H9 (cell line): Measurements from ENCODE around the gene IGSF3. TPM values are rescaled to one million over a fixed set of nuclear protein-coding genes. Genes with fewer than 3 reads are reported as not detected.
A peak's percentile ranks its signal among the peaks of the same experiment; 100 is the strongest.
"Not testable (repeated sequence)": the region's sequence is repeated elsewhere in the genome, so short reads cannot be mapped to it uniquely, and the experiment has no call there.

Experiments
- DNase-seq: peaks from one replicate; pipeline ENCODE4 v3.0.0-alpha.2; 2017
- H2AFZ ChIP-seq: one replicate; pipeline ENCODE4 v1.6.1; 2013; ENCODE audit warnings: mild to moderate bottlenecking, low read length, control low read depth, moderate library complexity
- H2AK5ac ChIP-seq: 2 replicates; pipeline ENCODE4 v1.6.1; 2013; ENCODE audit warnings: low read length, control low read depth, mixed read lengths; ENCODE audit not compliant: insufficient read length
- H2BK120ac ChIP-seq: one replicate; pipeline ENCODE4 v1.6.1; 2013; ENCODE audit warnings: low read depth, mild to moderate bottlenecking, low read length, control low read depth, inconsistent platforms; ENCODE audit not compliant: poor library complexity, severe bottlenecking
- H2BK12ac ChIP-seq: 2 replicates; pipeline ENCODE4 v1.6.1; 2013; ENCODE audit warnings: low read length, control low read depth, mixed read lengths, low read depth; ENCODE audit not compliant: insufficient read length
- H2BK15ac ChIP-seq: 2 replicates; pipeline ENCODE4 v1.6.1; 2013; ENCODE audit warnings: low read depth, low read length, control low read depth
- H2BK20ac ChIP-seq: one replicate; pipeline ENCODE4 v1.6.1; 2013; ENCODE audit warnings: low read depth, mild to moderate bottlenecking, low read length, control low read depth, inconsistent platforms; ENCODE audit not compliant: poor library complexity, severe bottlenecking
- H2BK5ac ChIP-seq: 2 replicates; pipeline ENCODE4 v1.6.1; 2013; ENCODE audit warnings: low read length, control low read depth, mixed read lengths; ENCODE audit not compliant: insufficient read length
- H3K14ac ChIP-seq: 2 replicates; pipeline ENCODE4 v1.6.1; 2013; ENCODE audit warnings: low read length, control low read depth; ENCODE audit not compliant: insufficient read depth
- H3K18ac ChIP-seq: 2 replicates; pipeline ENCODE4 v1.6.1; 2013; ENCODE audit warnings: low read depth, mild to moderate bottlenecking, mixed read lengths, low read length, control low read depth; ENCODE audit not compliant: insufficient read length
- H3K23ac ChIP-seq: 2 replicates; pipeline ENCODE4 v1.6.1; 2013; ENCODE audit warnings: low read length, control low read depth, mixed read lengths, low read depth; ENCODE audit not compliant: insufficient read length
- H3K23me2 ChIP-seq: 2 replicates; pipeline ENCODE4 v1.6.1; 2013; ENCODE audit warnings: low read depth, mild to moderate bottlenecking, mixed read lengths, low read length, control low read depth; ENCODE audit not compliant: insufficient read length, poor library complexity, severe bottlenecking
- H3K27ac ChIP-seq: 2 replicates; pipeline ENCODE4 v1.5.1; 2013; ENCODE audit warnings: low read length, control low read depth, mixed read lengths, low read depth; ENCODE audit not compliant: insufficient read length
- H3K27me3 ChIP-seq: 2 replicates; pipeline ENCODE4 v1.6.1; 2013; ENCODE audit warnings: low read length, control low read depth, inconsistent platforms; ENCODE audit not compliant: insufficient read depth
- H3K4ac ChIP-seq: 2 replicates; pipeline ENCODE4 v1.6.1; 2013; ENCODE audit warnings: low read depth, mild to moderate bottlenecking, control low read depth, inconsistent platforms, low read length, moderate library complexity
- H3K4me1 ChIP-seq: 2 replicates; pipeline ENCODE4 v1.6.1; 2013; ENCODE audit warnings: low read length, control low read depth, inconsistent platforms; ENCODE audit not compliant: insufficient read depth
- H3K4me2 ChIP-seq: 2 replicates; pipeline ENCODE4 v1.6.1; 2013; ENCODE audit warnings: low read length, control low read depth, mixed read lengths; ENCODE audit not compliant: insufficient read length, insufficient read depth
- H3K56ac ChIP-seq: 2 replicates; pipeline ENCODE4 v1.6.1; 2013; ENCODE audit warnings: low read depth, mild to moderate bottlenecking, mixed read lengths, low read length, control low read depth; ENCODE audit not compliant: insufficient read length
- H3K79me1 ChIP-seq: 2 replicates; pipeline ENCODE4 v1.6.1; 2013; ENCODE audit warnings: low read depth, mild to moderate bottlenecking, moderate library complexity, low read length, control low read depth, inconsistent platforms; ENCODE audit not compliant: insufficient read depth, poor library complexity, severe bottlenecking
- H3K79me2 ChIP-seq: 2 replicates; pipeline ENCODE4 v1.6.1; 2013; ENCODE audit warnings: low read length, control low read depth, inconsistent platforms; ENCODE audit not compliant: insufficient read depth
- H3K9ac ChIP-seq: 2 replicates; pipeline ENCODE4 v1.6.1; 2013; ENCODE audit warnings: low read length, control low read depth, mixed read lengths; ENCODE audit not compliant: insufficient read length; ENCODE audit errors: extremely low read depth
- H3K9me3 ChIP-seq: one replicate; pipeline ENCODE4 v1.6.1; 2013; ENCODE audit warnings: low read depth, low read length, inconsistent platforms; ENCODE audit not compliant: control insufficient read depth
- H3T11ph ChIP-seq: one replicate; pipeline ENCODE4 v1.6.1; 2013; ENCODE audit warnings: mild to moderate bottlenecking, low read length, control low read depth, inconsistent platforms
- H4K20me1 ChIP-seq: one replicate; pipeline ENCODE4 v1.6.1; 2013; ENCODE audit not compliant: control insufficient read depth, insufficient read length, insufficient read depth
- H4K5ac ChIP-seq: 2 replicates; pipeline ENCODE4 v1.6.1; 2013; ENCODE audit warnings: low read depth, mild to moderate bottlenecking, mixed read lengths, low read length, control low read depth; ENCODE audit not compliant: insufficient read length
- H4K8ac ChIP-seq: replicated peaks from 2 replicates; pipeline ENCODE4 v1.6.1; 2013; ENCODE audit warnings: low read length, control low read depth, mixed read lengths, low read depth; ENCODE audit not compliant: insufficient read length
- H4K91ac ChIP-seq: 2 replicates; pipeline ENCODE4 v1.6.1; 2013; ENCODE audit warnings: low read depth, mild to moderate bottlenecking, moderate library complexity, mixed read lengths, low read length, control low read depth; ENCODE audit not compliant: insufficient read length
- H3K27ac Mint-ChIP-seq, 3 experiments: 2 replicates in 2 of 3; 3 replicates in 1 of 3; pipeline ENCODE4 v1.8.0; 2020 to 2021; ENCODE audit warnings: mixed read lengths in 3 of 3, mild to moderate bottlenecking in 1 of 3, moderate library complexity in 1 of 3
- H3K27me3 Mint-ChIP-seq: 2 replicates; pipeline ENCODE4 v1.8.0; 2021; ENCODE audit warnings: low read depth, mild to moderate bottlenecking, moderate library complexity, mixed read lengths
- H3K36me3 Mint-ChIP-seq, 3 experiments: 2 replicates in 2 of 3; 3 replicates in 1 of 3; pipeline ENCODE4 v1.8.0; 2020 to 2021; ENCODE audit warnings: low read depth in 3 of 3, mixed read lengths in 3 of 3; ENCODE audit not compliant: insufficient read depth in 1 of 3
- H3K4me1 Mint-ChIP-seq, 2 experiments: 2 replicates each; pipeline ENCODE4 v1.8.0; 2020; ENCODE audit warnings: mixed read lengths in 2 of 2
- H3K4me3 Mint-ChIP-seq, 2 experiments: 2 replicates in 1 of 2; 3 replicates in 1 of 2; pipeline ENCODE4 v1.8.0; 2020 to 2021; ENCODE audit warnings: mild to moderate bottlenecking in 2 of 2, mixed read lengths in 2 of 2, moderate library complexity in 1 of 2
- H3K9me3 Mint-ChIP-seq, 2 experiments: 2 replicates in 1 of 2; 3 replicates in 1 of 2; pipeline ENCODE4 v1.8.0; 2020; ENCODE audit warnings: mild to moderate bottlenecking in 2 of 2, mixed read lengths in 2 of 2, moderate library complexity in 1 of 2
- CTCF ChIP-seq: fragments of 200-600 bp; sonication (generic); conservative IDR thresholded peaks from 3 replicates; pipeline ENCODE4 v1.8.0; 2021; ENCODE audit warnings: antibody characterized with exemption, mild to moderate bottlenecking
- WGBS: extraction: QIAGEN DNeasy Blood & Tissue Kit; methylation state at CpG from one replicate; pipeline ENCODE4 v1.1.7; 2013; ENCODE audit warnings: missing lambda C conversion rate, low lambda C conversion rate, mixed read lengths; ENCODE audit not compliant: insufficient read length; ENCODE audit errors: extremely low coverage; 5-methylcytosine and 5-hydroxymethylcytosine counted together
- total RNA-seq: library from RNA; stranded (reverse); gene quantifications from 2 replicates; pipeline ENCODE4 v1.2.1, GENCODE V29; 2021

Gene IGSF3
- total RNA-seq, 1 experiment from 2014 or later = 19.1 TPM

GRCh38 chr1:116628448-116628847 lies 39.1 kb downstream of the IGSF3 start:
- Histone ChIP-seq H4K5ac (no peak overlapping the region), H4K8ac (no peak overlapping the region), H3K14ac (no peak overlapping the region), H2BK120ac (no peak overlapping the region), H3K4me2 (no peak overlapping the region), H2BK20ac (no peak overlapping the region), H3K27ac (no peak overlapping the region), H2AFZ (no peak overlapping the region), H4K20me1 (no peaks in the 10 kb centered on the region), H3K23ac (no peak overlapping the region), H3K4ac (no peak overlapping the region), H2BK5ac (no peak overlapping the region), H3K23me2 (no peaks in the 10 kb centered on the region), H3K9ac (no peak overlapping the region), H3K4me1 (no peaks in the 10 kb centered on the region; the same call in 1 of the 2 replicates), H3K18ac (no peak overlapping the region), H3K27me3 (no peaks in the 10 kb centered on the region), H3K79me2 (no peaks in the 10 kb centered on the region; the same call in 1 of the 2 replicates), H2BK15ac (no peak overlapping the region), H4K91ac (no peak overlapping the region), H2BK12ac (no peak overlapping the region), H3K56ac (no peak overlapping the region), H3K79me1 (peaks cover 2% of the 10 kb centered on the region), H3K9me3 (no peaks in the 10 kb centered on the region), H2AK5ac (no peak overlapping the region), H3T11ph (no peak overlapping the region)
- DNase-seq = no peak
- peaks cover 0 to 4% (median 0%) of the 10 kb centered on the region in 3 experiments; a peak in 1 of 7 replicates for H3K36me3 Mint-ChIP-seq
- no peak overlapping the region; a peak in 1 of 5 replicates for H3K4me3 Mint-ChIP-seq
- H3K9me3 Mint-ChIP-seq = no peaks in the 10 kb centered on the region
- H3K27me3 Mint-ChIP-seq = no peaks in the 10 kb centered on the region; the same call in 1 of the 2 replicates
- WGBS = no CpG with 5 or more reads among the region's 4 CpGs
- H3K27ac Mint-ChIP-seq = no peak overlapping the region
- no peak for TF ChIP-seq CTCF
- peaks cover 45 to 65% of the 10 kb centered on the region in 2 experiments for H3K4me1 Mint-ChIP-seq

- H2BK12ac ChIP-seq, H3K9me3 Mint-ChIP-seq, H3K4me2 ChIP-seq, H3K14ac ChIP-seq, H4K8ac ChIP-seq, H2BK120ac ChIP-seq, H3K18ac ChIP-seq, H3K9ac ChIP-seq, H3K79me1 ChIP-seq, H3K23ac ChIP-seq, H3K4ac ChIP-seq, H2BK15ac ChIP-seq, H3K27me3 Mint-ChIP-seq, H3K27ac ChIP-seq, H2BK5ac ChIP-seq, H3K9me3 ChIP-seq, H4K5ac ChIP-seq, H3T11ph ChIP-seq, H3K23me2 ChIP-seq, H3K27me3 ChIP-seq, H3K4me1 ChIP-seq, H3K4me3 Mint-ChIP-seq, H4K20me1 ChIP-seq, H4K91ac ChIP-seq, H3K36me3 Mint-ChIP-seq, H2BK20ac ChIP-seq, H2AFZ ChIP-seq, H3K56ac ChIP-seq, H2AK5ac ChIP-seq, H3K79me2 ChIP-seq: not testable (repeated sequence)
- no CpG with 5 or more reads among the region's 7 CpGs for WGBS
- DNase-seq = peak; percentile 43
- H3K4me1 Mint-ChIP-seq = peaks cover 44 to 60% of the 10 kb centered on the region in 2 experiments
- H3K27ac Mint-ChIP-seq = peak overlapping the region in 1 of 3 experiments; percentile 68; a peak in 2 of 7 replicates
Observed at GRCh38 chr1:116627357-116627756, 40.2 kb downstream of the IGSF3 start.
